Measurements from ENCODE around the gene PLXNB2.
A peak's percentile ranks its signal among the peaks of the same experiment; 100 is the strongest.

Gene PLXNB2

DNA sequence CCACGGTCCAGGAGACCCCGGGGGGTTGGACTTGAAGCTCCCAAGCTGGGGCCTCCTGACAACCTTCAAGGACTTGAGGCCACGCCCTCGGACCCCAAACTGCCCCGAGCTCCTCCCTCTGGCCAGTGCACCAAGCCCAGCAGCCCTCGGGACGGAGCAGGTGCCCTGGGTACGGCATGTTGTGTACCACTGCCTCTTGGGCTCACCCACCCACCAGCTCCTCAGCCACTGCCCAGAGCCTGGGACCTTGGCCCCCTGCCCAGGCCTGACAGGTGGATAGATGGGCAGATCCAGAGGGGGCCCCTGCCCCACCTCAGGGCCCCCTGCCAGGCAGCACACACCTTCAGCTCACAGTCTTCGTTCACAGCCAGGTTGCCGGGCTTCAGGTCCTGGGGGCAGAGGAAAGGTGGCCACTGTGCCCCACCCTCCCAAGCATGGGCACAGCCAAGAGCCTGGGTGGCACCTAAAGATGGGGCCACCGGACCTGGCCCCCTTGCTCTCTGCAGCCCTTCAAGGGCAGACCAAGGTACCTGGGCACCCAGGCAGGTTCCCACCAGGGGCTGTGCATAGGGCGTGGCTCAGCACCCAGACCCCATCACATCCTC, 51.1 kb downstream of the PLXNB2 start:
- peaks cover 3% of the 10 kb centered on the region for H3K27me3 Mint-ChIP-seq (ENCODE audit: low read depth)
- H3K9me3 Mint-ChIP-seq, result no peaks in the 10 kb centered on the region
- no peaks in the 10 kb centered on the region for H3K4me1 Mint-ChIP-seq (ENCODE audit: low read depth)
- H3K36me3 Mint-ChIP-seq (ENCODE audit: low read depth), result no peaks in the 10 kb centered on the region
- no peak overlapping the region for H3K4me3 Mint-ChIP-seq
- no peak overlapping the region for H3K27ac Mint-ChIP-seq

- H3K36me3 Mint-ChIP-seq (ENCODE audit: low read depth), result peaks cover 1% of the 10 kb centered on the region
- peaks cover 1% of the 10 kb centered on the region for H3K4me1 Mint-ChIP-seq (ENCODE audit: low read depth)
- no peak overlapping the region for H3K4me3 Mint-ChIP-seq
- H3K27ac Mint-ChIP-seq, result no peak overlapping the region
- H3K27me3 Mint-ChIP-seq (ENCODE audit: low read depth), result peaks cover 3% of the 10 kb centered on the region
- H3K9me3 Mint-ChIP-seq, result no peaks in the 10 kb centered on the region
Observed at GRCh38 chr22:50255607-50256006, 51.8 kb downstream of the PLXNB2 start.

- H3K36me3 Mint-ChIP-seq (ENCODE audit: low read depth), result peaks cover 1% of the 10 kb centered on the region
- H3K27me3 Mint-ChIP-seq (ENCODE audit: low read depth), result peaks cover 3% of the 10 kb centered on the region
- H3K9me3 Mint-ChIP-seq, result no peaks in the 10 kb centered on the region
- H3K4me3 Mint-ChIP-seq, result no peak overlapping the region
- H3K27ac Mint-ChIP-seq, result no peak overlapping the region
- H3K4me1 Mint-ChIP-seq (ENCODE audit: low read depth), result peaks cover 5% of the 10 kb centered on the region
Observed at GRCh38 chr22:50255099-50255498, 52.3 kb downstream of the PLXNB2 start.

GRCh38 chr22:50253941-50254340, 53.5 kb downstream of the PLXNB2 start:
- Mint-ChIP-seq H3K4me1 (ENCODE audit: low read depth) (peaks cover 5% of the 10 kb centered on the region), H3K4me3 (no peak overlapping the region), H3K36me3 (ENCODE audit: low read depth) (peaks cover 1% of the 10 kb centered on the region), H3K27me3 (ENCODE audit: low read depth) (peaks cover 1% of the 10 kb centered on the region), H3K9me3 (no peaks in the 10 kb centered on the region), H3K27ac (no peak overlapping the region)

GRCh38 chr22:50253046-50253915, 54.2 kb downstream of the PLXNB2 start:
- Mint-ChIP-seq H3K9me3 (no peaks in the 10 kb centered on the region), H3K4me3 (no peak overlapping the region), H3K27me3 (ENCODE audit: low read depth) (no peaks in the 10 kb centered on the region), H3K27ac (no peak overlapping the region), H3K4me1 (ENCODE audit: low read depth) (peaks cover 5% of the 10 kb centered on the region), H3K36me3 (ENCODE audit: low read depth) (peaks cover 1% of the 10 kb centered on the region)

DNA sequence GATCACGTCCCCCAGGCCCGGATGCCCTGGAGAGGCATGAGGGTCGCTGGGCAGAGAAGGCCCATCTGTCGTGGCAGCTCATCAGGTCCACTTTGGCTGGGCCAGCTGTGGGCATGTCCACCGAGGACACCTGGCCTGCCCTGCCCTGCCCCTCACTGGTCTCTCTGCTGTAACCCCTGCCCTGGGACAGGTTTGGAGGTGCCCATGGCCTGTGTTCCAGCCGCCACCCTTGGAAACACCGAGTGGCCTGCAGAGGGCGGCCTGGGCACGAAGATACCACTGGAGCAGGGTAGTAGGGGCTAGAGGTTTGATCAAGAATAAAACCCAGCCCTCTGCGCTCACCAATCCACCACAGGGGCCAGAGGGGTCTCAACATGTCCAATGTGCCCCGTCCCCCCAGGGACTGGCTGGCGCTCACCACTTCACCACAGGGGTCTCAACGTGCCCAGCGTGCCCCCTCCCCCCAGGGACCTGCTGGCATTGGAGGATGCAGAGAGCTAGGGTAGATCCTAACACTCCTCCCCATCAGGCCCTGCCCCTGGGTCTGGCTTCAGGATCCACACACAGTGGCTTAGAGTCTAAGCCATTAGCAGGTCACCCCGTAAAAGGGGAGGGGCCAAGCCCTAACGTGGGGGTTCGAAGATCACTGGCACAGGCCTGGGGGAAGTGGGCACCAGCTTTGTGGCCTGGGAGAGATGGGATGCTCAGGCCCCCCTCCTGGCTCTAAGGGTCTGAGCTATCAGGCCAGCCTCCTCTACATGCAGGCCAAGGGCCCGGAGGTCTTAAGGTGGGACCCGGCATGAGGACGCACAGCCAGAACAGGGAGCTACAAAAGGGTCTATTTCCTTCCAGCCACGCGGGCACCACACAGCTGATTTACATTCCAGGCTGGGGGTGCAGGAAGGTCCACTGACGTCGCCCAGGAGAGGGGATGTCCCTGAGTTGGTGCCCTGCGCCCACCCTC, 55.1 kb downstream of the PLXNB2 start:
- H3K9me3 Mint-ChIP-seq, result no peaks in the 10 kb centered on the region
- no peaks in the 10 kb centered on the region for H3K27me3 Mint-ChIP-seq (ENCODE audit: low read depth)
- H3K36me3 Mint-ChIP-seq (ENCODE audit: low read depth), result peaks cover 6% of the 10 kb centered on the region
- peaks cover 8% of the 10 kb centered on the region for H3K4me1 Mint-ChIP-seq (ENCODE audit: low read depth)
- no peak overlapping the region for H3K27ac Mint-ChIP-seq
- no peak overlapping the region for H3K4me3 Mint-ChIP-seq

DNA sequence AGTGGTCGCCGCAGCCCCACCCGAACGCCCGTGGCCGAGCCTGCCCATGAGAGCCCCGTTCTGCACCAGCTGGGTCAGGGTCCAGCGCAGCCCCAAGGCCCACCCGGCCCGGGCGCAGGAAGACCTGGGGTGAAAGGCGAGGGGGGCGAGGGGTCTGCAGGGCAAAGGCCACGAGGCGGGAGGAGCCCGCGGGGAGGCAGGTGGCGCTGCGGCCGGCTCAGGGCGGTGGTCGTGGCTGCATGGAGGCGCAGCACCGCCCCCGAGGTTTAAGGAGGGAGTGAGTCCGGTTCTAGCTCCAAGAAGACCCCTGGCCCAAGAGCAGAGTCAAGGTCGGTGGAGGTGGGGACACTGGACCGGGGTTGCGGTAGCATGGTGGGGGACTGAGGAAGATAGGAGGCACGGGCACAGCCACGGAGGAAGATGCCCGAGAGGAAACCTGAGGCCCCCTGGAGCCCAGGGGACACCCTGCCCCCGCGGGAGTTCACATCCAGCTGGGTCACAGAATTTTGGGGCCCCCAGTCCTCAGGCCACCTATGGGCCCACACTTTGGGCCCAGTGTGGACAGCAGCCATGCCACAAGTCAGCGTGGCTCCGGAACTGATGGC, 55.9 kb downstream of the PLXNB2 start:
- Mint-ChIP-seq H3K27ac (no peak overlapping the region), H3K27me3 (ENCODE audit: low read depth) (no peaks in the 10 kb centered on the region), H3K9me3 (no peaks in the 10 kb centered on the region)

DNA sequence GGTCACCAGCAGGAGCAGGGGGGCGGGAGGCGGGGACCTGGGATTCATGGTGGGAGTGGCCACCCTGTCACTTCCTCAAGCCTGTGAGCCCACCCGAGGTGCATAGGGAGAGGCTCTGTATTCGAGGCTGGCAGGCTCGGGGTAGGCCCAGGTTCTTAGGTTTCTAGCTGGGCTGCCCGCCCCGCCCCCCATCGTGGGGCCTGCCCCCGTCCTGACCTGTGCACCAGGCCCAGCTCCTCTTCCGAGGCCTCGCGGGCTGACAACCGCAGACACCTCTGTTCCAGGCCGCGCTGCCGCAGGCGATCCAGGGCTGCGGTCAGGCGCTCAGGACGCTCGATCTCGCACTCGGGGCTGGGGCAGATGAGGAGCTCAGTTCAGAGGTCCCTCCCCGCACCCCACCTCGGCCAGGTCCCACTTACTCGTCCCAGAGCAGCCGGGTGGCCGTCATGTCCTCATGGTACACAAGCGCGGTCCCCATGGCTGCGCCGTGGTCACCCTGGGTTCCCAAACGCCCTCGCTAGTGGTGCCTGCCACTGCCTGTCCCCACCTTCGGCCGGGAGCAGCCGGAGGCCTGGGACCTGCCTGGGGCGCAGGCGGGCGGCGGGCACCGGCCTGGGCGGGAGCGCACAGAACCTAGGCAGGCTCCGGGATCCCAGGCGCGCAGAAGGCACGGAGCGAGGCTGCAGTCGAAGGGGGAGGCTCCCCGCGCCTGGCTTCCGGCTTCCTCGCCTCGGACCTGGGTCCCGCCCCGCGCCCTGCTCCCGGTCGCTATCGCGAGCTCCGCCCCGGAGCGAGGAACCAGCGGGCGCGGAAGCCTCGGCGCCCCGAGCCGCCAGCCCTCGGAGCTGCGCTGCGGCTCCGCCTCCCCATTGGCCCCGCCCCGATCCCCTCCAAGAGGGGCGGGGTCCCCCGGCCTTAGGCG, 56.6 kb downstream of the PLXNB2 start, which contains the start of gene HDAC10:
Gene HDAC10, minus strand, starts transcription at position 711 of the 922 bp plus-strand sequence. Its CDS starts 233 bp downstream, at position 478.
- Mint-ChIP-seq H3K4me1 (ENCODE audit: low read depth) (peaks cover 8% of the 10 kb centered on the region), H3K9me3 (no peaks in the 10 kb centered on the region), H3K4me3 (peak within 1 kb of the TSS; percentile 84), H3K27me3 (ENCODE audit: low read depth) (no peaks in the 10 kb centered on the region), H3K27ac (peak within 1 kb of the TSS; percentile 76), H3K36me3 (ENCODE audit: low read depth) (peaks cover 8% of the 10 kb centered on the region)

More for the DNA sequence above, 55.9 kb downstream of the PLXNB2 start:
- H3K36me3 Mint-ChIP-seq (ENCODE audit: low read depth), result peaks cover 8% of the 10 kb centered on the region
- no peak overlapping the region for H3K4me3 Mint-ChIP-seq
- peaks cover 8% of the 10 kb centered on the region for H3K4me1 Mint-ChIP-seq (ENCODE audit: low read depth)

DNA sequence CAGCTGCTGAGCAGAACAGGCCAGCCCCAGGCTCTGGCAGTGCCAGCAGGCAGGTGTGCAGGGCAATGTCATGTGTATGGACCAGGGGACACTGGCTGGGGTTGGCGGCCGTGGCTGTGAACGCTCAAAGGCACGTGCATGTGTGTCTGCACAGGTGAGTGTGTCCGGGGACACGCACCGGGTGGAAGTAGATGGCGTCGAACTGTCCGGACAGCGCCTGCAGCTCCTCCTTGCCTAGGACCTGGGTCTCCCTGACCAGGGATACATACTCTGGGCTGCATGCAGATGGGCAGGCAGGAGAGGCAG, 57.2 kb downstream of the PLXNB2 start:
- H3K9me3 Mint-ChIP-seq, result no peaks in the 10 kb centered on the region
- no peaks in the 10 kb centered on the region for H3K27me3 Mint-ChIP-seq (ENCODE audit: low read depth)
- H3K4me3 Mint-ChIP-seq, result peak overlapping the region; percentile 84
- H3K4me1 Mint-ChIP-seq (ENCODE audit: low read depth), result peaks cover 8% of the 10 kb centered on the region
- H3K27ac Mint-ChIP-seq, result peak overlapping the region; percentile 31
- peaks cover 8% of the 10 kb centered on the region for H3K36me3 Mint-ChIP-seq (ENCODE audit: low read depth)

- Mint-ChIP-seq H3K4me1 (ENCODE audit: low read depth) (peaks cover 10% of the 10 kb centered on the region), H3K9me3 (no peaks in the 10 kb centered on the region), H3K27me3 (ENCODE audit: low read depth) (no peaks in the 10 kb centered on the region), H3K27ac (no peak overlapping the region), H3K36me3 (ENCODE audit: low read depth) (peaks cover 11% of the 10 kb centered on the region), H3K4me3 (peak overlapping the region; percentile 84)
Observed at GRCh38 chr22:50249341-50250248, 57.9 kb downstream of the PLXNB2 start.

GRCh38 chr22:50248196-50249081, 59.0 kb downstream of the PLXNB2 start:
- no peaks in the 10 kb centered on the region for H3K9me3 Mint-ChIP-seq
- H3K4me1 Mint-ChIP-seq (ENCODE audit: low read depth), result peaks cover 12% of the 10 kb centered on the region
- no peak overlapping the region for H3K27ac Mint-ChIP-seq
- H3K36me3 Mint-ChIP-seq (ENCODE audit: low read depth), result peaks cover 11% of the 10 kb centered on the region
- H3K4me3 Mint-ChIP-seq, result peak overlapping the region; percentile 34
- no peaks in the 10 kb centered on the region for H3K27me3 Mint-ChIP-seq (ENCODE audit: low read depth)

- Mint-ChIP-seq H3K4me1 (ENCODE audit: low read depth) (peaks cover 13% of the 10 kb centered on the region), H3K27ac (peak overlapping the region; percentile 80), H3K4me3 (peak overlapping the region; percentile 34), H3K36me3 (ENCODE audit: low read depth) (peaks cover 11% of the 10 kb centered on the region), H3K9me3 (no peaks in the 10 kb centered on the region), H3K27me3 (ENCODE audit: low read depth) (no peaks in the 10 kb centered on the region)
Observed at GRCh38 chr22:50247748-50248147, 59.7 kb downstream of the PLXNB2 start.
